ENCODE data around the gene TJP3.

GRCh38 chr19:3710265-3710812 lies 2.2 kb downstream of the TJP3 start:
- TF ChIP-seq CTCF (IDR thresholded peaks at IDR 0.05; ENCODE audit: low read depth, low read length, poor library complexity, severe bottlenecking), result no peak
- no peak for TF ChIP-seq EZH2phosphoT487 (IDR thresholded peaks at IDR 0.05; ENCODE audit: borderline replicate concordance, low read length)

All from DOHH2 (cell line).